ENCODE data around the gene DBF4B. TPM values are rescaled to one million over a fixed set of nuclear protein-coding genes. Genes with fewer than 3 reads are reported as not detected.
"Not testable (repeated sequence)": the region's sequence is repeated elsewhere in the genome, so short reads cannot be mapped to it uniquely, and the experiment has no call there.

The DBF4B gene
- total and polyA plus RNA-seq, 5 donors, result 5.1 to 6.0 (median 5.8) TPM

GRCh38 chr17:44751806-44752205, 43.3 kb downstream of the DBF4B start:
- Histone ChIP-seq H3K27me3 (ENCODE audit: control insufficient read depth, insufficient read depth) (no peaks in the 10 kb centered on the region), H3K4me1 (ENCODE audit: control insufficient read depth, insufficient read depth, low read length) (peaks cover 6% of the 10 kb centered on the region), H3K4me3 (ENCODE audit: low read length) (no peak overlapping the region), H3K9me3 (ENCODE audit: control insufficient read depth, low read length) (no peaks in the 10 kb centered on the region), H3K27ac (ENCODE audit: low read length) (no peak overlapping the region)
- intact Hi-C loops (cut with DNase I), result no loop called here
- DNase-seq, result no peak
- ATAC-seq, result no peak
- 89% methylated on average over 10 of the region's 10 CpGs for WGBS

DNA sequence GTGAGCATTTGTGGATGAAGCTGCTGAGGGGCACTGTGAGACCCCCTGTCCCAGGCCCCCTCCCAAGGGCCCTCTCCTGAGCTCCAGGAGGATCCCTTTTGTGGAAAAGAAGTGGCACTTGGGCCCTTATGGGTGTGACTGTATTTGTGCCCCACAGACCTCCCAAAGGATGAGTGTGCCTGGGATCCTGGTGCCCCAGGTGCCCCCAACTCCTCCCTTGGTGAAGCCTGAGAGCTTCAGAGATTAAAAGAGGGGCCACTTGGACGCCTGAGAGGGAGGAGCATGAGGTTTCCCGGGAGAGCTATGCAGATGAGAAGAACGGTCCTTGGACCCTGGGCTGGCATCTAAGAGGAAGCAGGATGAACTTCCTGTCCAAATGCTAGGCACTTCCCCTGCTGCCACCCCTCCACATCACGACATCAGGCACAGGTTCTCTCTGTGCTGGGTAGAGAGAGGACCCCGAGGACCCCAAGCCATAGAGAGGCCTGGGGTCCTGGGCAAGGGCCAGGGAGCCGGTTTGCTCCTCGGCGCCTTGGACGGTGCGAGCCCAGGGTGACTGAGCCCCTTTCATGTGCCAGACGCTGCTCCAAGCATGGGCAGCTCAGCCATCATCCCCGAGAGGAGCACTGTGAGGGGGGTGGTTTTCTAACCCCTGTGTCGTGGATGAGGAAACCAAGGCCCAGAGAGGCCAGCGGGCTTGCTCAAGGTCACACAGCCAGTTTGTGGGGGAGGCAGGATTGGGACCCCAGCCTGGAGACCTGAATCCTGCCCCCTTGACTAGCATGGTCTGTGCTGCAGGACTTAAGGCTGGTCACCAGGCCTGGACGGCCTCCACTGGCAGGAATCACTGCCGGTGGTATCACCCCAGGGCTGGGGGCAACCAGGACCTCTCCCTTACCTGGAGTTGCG, 44.7 kb downstream of the DBF4B start:
- Histone ChIP-seq H3K4me3 (ENCODE audit: low read length) (no peak overlapping the region), H3K4me1 (ENCODE audit: control insufficient read depth, insufficient read depth, low read length) (peaks cover 6% of the 10 kb centered on the region), H3K27me3 (ENCODE audit: control insufficient read depth, insufficient read depth) (no peaks in the 10 kb centered on the region), H3K27ac (ENCODE audit: low read length) (no peak overlapping the region), H3K9me3 (ENCODE audit: control insufficient read depth, low read length) (no peaks in the 10 kb centered on the region)
- intact Hi-C loops (cut with DNase I), result no loop called here
- no peak for DNase-seq
- no peak for ATAC-seq
- WGBS, result 75% methylated on average over 17 of the region's 17 CpGs

- no peak for ATAC-seq
- intact Hi-C loops (cut with DNase I), result no loop called here
- Histone ChIP-seq H3K9me3 (ENCODE audit: control insufficient read depth, low read length) (no peaks in the 10 kb centered on the region), H3K4me3 (ENCODE audit: low read length) (no peak overlapping the region), H3K4me1 (ENCODE audit: control insufficient read depth, insufficient read depth, low read length) (peaks cover 4% of the 10 kb centered on the region), H3K27me3 (ENCODE audit: control insufficient read depth, insufficient read depth) (no peaks in the 10 kb centered on the region), H3K27ac (ENCODE audit: low read length) (no peak overlapping the region)
- no peak for DNase-seq
- 76% methylated on average over 7 of the region's 7 CpGs for WGBS
Measured at GRCh38 chr17:44754276-44754675, 45.8 kb downstream of the DBF4B start.

- H3K4me1 ChIP-seq (ENCODE audit: control insufficient read depth, insufficient read depth, low read length); H3K9me3 ChIP-seq (ENCODE audit: control insufficient read depth, low read length); H3K27me3 ChIP-seq (ENCODE audit: control insufficient read depth, insufficient read depth); DNase-seq; H3K4me3 ChIP-seq (ENCODE audit: low read length); H3K27ac ChIP-seq (ENCODE audit: low read length); intact Hi-C loops (cut with DNase I); ATAC-seq: not testable (repeated sequence)
- WGBS, result 89% methylated on average over 5 of the region's 5 CpGs
Measured at GRCh38 chr17:44755180-44755579, 46.7 kb downstream of the DBF4B start.

DNA sequence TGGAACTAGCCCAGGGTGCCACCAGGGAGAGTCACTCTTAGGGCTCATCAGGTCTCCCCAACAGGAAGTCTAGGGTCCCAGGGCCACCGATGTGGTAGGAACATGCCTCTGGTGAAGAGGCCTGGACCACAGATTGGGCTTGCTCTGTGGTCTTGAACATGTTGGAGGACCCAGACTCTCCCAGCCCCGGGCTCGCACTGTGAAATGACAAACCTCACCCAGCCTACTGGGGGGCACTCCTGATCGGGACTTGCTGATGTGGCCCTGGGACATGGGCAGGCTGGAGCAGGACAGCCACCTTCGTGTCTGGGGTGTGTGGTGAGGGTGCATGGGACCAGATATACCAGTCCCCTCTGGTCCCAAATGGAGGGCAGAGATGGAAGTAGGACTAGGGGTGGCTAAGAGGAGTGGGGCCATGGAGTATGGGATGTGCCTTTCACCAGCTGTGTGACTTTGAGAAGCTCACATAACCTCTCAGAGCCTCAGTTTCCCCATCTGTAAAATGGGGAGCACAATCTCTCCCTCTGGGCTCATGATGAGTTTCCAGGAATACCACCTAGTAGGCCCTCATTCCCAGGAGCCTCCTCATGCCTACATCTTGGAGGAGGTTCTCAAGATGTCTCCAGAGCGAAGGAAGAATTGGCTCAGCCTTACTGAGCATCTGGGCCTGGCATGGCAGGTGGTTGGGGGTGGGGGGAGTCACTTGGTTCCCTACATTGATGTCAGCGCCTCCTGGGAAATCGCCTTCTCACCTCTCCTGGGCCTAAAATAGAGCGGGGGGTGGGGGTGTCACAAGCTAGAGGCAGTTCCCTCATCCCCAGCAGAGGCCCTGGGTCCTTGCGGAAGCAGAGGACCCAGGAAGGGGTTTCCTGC, 48.8 kb downstream of the DBF4B start:
- 75% methylated on average over 10 of the region's 10 CpGs for WGBS
- Histone ChIP-seq H3K4me1 (ENCODE audit: control insufficient read depth, insufficient read depth, low read length) (no peaks in the 10 kb centered on the region), H3K27ac (ENCODE audit: low read length) (peak overlapping the region; percentile 32), H3K4me3 (ENCODE audit: low read length) (no peak overlapping the region), H3K27me3 (ENCODE audit: control insufficient read depth, insufficient read depth) (no peaks in the 10 kb centered on the region), H3K9me3 (ENCODE audit: control insufficient read depth, low read length) (no peaks in the 10 kb centered on the region)
- ATAC-seq (peak; percentile 49 to 70), DNase-seq (peak in 2 of 3 donors; percentile 79 to 80)
- intact Hi-C loops (cut with DNase I), result no loop called here

DNA sequence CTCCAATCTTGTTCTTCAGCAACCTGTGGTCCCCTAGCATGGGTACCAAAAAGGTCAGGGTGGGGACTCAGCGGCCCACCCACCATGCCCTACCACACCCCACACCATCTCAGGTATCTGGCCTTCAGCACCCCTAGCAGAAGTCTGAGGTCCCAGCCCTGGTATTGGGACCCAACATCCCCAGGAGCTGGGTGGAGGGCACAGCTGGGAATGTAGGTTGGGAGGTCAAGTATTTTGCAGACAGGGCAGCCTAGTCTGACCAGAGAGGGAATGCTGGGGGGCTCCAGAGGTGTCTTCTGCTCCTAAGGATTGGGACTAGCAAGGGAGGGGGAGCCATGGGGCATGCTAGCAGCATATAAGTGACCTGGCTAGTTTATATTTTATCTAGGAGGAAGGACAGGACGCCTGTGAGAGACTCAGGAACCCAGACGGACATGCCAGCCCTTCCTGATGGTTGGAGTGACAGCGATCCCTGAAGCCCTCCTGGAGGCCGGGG, 49.5 kb downstream of the DBF4B start:
- Histone ChIP-seq H3K9me3 (ENCODE audit: control insufficient read depth, low read length) (no peaks in the 10 kb centered on the region), H3K27ac (ENCODE audit: low read length) (peak overlapping the region; percentile 32), H3K4me3 (ENCODE audit: low read length) (no peak overlapping the region), H3K27me3 (ENCODE audit: control insufficient read depth, insufficient read depth) (no peaks in the 10 kb centered on the region), H3K4me1 (ENCODE audit: control insufficient read depth, insufficient read depth, low read length) (no peaks in the 10 kb centered on the region)
- 39% methylated on average over 5 of the region's 5 CpGs for WGBS
- intact Hi-C loops (cut with DNase I), result no loop called here
- no peak for DNase-seq
- peak; percentile 5 to 7 for ATAC-seq

DNA sequence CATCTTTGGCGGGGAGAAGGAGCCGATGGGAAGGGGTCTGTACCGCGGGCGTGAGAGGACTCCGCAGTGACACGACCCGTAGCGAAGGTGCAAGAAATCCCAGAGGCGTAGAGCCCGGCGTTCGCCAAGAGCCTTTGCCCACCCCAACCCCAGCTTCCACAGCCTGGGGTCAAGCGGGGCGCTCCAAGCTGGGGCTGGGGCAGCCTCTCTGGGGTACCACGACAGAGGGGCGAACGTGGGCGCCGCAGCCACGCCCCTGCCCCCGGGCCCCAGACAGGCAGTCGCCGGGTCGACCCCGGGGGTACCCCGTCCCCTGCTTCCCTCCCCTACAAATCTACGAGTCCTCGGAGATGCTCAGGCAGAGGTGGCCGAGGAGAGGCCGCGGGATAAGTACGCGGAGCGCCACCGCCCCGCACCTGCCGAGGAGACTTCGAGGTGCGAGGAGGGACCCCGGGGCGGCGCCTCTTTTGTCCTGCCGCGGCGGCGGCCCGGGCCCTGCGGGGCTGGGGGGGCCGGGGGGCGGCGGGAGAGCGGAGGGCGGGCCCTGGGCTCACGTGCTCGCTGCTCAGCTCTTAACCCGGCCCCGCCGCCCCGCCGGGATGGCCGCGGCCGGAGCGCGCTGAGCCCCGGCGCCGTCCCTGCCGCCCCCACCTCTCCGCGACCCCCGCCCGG, 50.1 kb downstream of the DBF4B start, which contains the start of gene ADAM11:
ADAM11 (plus strand) TSS at position 575 of the 672 bp plus-strand sequence. CDS start 212 bp downstream, outside the sequence.
- DNase-seq, result peak in 1 of 3 donors; percentile 66
- WGBS, result 4% methylated on average over 74 of the region's 74 CpGs

GRCh38 chr17:44759086-44759915, 50.8 kb downstream of the DBF4B start:
- Histone ChIP-seq H3K4me1 (ENCODE audit: control insufficient read depth, insufficient read depth, low read length) (no peaks in the 10 kb centered on the region), H3K27me3 (ENCODE audit: control insufficient read depth, insufficient read depth) (no peaks in the 10 kb centered on the region), H3K27ac (ENCODE audit: low read length) (no peak overlapping the region), H3K4me3 (ENCODE audit: low read length) (peak overlapping the region; percentile 69), H3K9me3 (ENCODE audit: control insufficient read depth, low read length) (no peaks in the 10 kb centered on the region)
- 5% methylated on average over 60 of the region's 60 CpGs for WGBS
- ATAC-seq, result peak in 1 of 2 donors; percentile 2
- intact Hi-C loops (cut with DNase I), result no loop called here
- DNase-seq, result peak in 1 of 3 donors; percentile 63

More for the DNA sequence above, 50.1 kb downstream of the DBF4B start, which contains the start of gene ADAM11:
- no peaks in the 10 kb centered on the region for H3K4me1 ChIP-seq (ENCODE audit: control insufficient read depth, insufficient read depth, low read length)
- no peaks in the 10 kb centered on the region for H3K9me3 ChIP-seq (ENCODE audit: control insufficient read depth, low read length)
- no peaks in the 10 kb centered on the region for H3K27me3 ChIP-seq (ENCODE audit: control insufficient read depth, insufficient read depth)
- peak; percentile 30 to 39 for ATAC-seq
- peak within 1 kb of the TSS; percentile 69 for H3K4me3 ChIP-seq (ENCODE audit: low read length)
- H3K27ac ChIP-seq (ENCODE audit: low read length), result peak within 1 kb of the TSS; percentile 32
- intact Hi-C loops (cut with DNase I), result no loop called here

DNA sequence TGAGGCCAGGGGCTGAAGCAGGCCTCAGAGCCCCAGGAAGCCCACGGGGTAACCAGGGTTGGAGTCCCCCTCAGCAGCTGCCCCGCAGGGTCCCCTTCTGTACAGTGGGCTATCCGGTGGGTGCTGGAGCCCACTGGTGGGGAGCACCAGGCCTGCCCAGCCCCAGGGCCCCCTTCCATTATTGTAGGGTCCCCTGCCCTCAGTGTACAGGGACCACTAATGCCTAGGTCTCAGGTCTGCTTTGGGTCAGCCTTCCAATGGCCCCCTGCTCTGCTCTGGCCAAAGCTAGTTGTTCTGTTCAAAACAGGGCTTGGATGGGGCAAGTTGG, 51.4 kb downstream of the DBF4B start:
- DNase-seq, result peak in 1 of 3 donors; percentile 21
- 55% methylated on average over 3 of the region's 3 CpGs for WGBS
- H3K9me3 ChIP-seq (ENCODE audit: control insufficient read depth, low read length), result no peaks in the 10 kb centered on the region
- H3K4me1 ChIP-seq (ENCODE audit: control insufficient read depth, insufficient read depth, low read length), result no peaks in the 10 kb centered on the region
- intact Hi-C loops (cut with DNase I), result loop anchor here in 1 of 4 donors (10.0 kb wide), 1 partner anchor 275 kb away; no protein-coding TSS in a partner anchor
- no peaks in the 10 kb centered on the region for H3K27me3 ChIP-seq (ENCODE audit: control insufficient read depth, insufficient read depth)
- no peak overlapping the region for H3K27ac ChIP-seq (ENCODE audit: low read length)
- peak in 1 of 2 donors; percentile 3 for ATAC-seq
- peak overlapping the region; percentile 69 for H3K4me3 ChIP-seq (ENCODE audit: low read length)
